Dedifferentiated amniotic fluid mesenchymal stem cell (primary cell): ENCODE data around the gene PSENEN.

ENCODE experiments used
- DNase-seq: peaks from one replicate; pipeline ENCODE4 v3.0.0-alpha.2; 2016; ENCODE audit errors: extremely low spot score

Gene PSENEN

GRCh38 chr19:35773020-35773806 lies 27.8 kb downstream of the PSENEN start:
- no peak for DNase-seq

- DNase-seq: no peak
Observed at GRCh38 chr19:35774274-35775045, 29.0 kb downstream of the PSENEN start.

- DNase-seq: no peak
Observed at GRCh38 chr19:35775046-35775297, 29.5 kb downstream of the PSENEN start.

GRCh38 chr19:35775298-35776101 lies 30.0 kb downstream of the PSENEN start, which contains the start of gene ARHGAP33:
Gene ARHGAP33 (plus strand): TSS chr19:35775564. CDS start chr19:35775659, 95 bp downstream.
- DNase-seq: peak; percentile 97

- no peak for DNase-seq
Observed at GRCh38 chr19:35776102-35776788, 30.8 kb downstream of the PSENEN start.

GRCh38 chr19:35777086-35777841 lies 31.8 kb downstream of the PSENEN start:
- DNase-seq: no peak

- DNase-seq: no peak
Observed at GRCh38 chr19:35777961-35778360, 32.5 kb downstream of the PSENEN start.

GRCh38 chr19:35779033-35779432 lies 33.6 kb downstream of the PSENEN start:
- DNase-seq: no peak

GRCh38 chr19:35780058-35780457 lies 34.6 kb downstream of the PSENEN start:
- DNase-seq: no peak

- no peak for DNase-seq
Observed at GRCh38 chr19:35780717-35781116, 35.3 kb downstream of the PSENEN start.

GRCh38 chr19:35781650-35782049 lies 36.2 kb downstream of the PSENEN start:
- no peak for DNase-seq

GRCh38 chr19:35782589-35782988 lies 37.1 kb downstream of the PSENEN start:
- DNase-seq: no peak

- DNase-seq: no peak
Observed at GRCh38 chr19:35783469-35784434, 38.3 kb downstream of the PSENEN start.

- DNase-seq: no peak
Observed at GRCh38 chr19:35784503-35785338, 39.3 kb downstream of the PSENEN start.

- no peak for DNase-seq
Observed at GRCh38 chr19:35785339-35785627, 39.8 kb downstream of the PSENEN start.

- no peak for DNase-seq
Observed at GRCh38 chr19:35786299-35787160, 41.1 kb downstream of the PSENEN start.

GRCh38 chr19:35787227-35787799 lies 41.9 kb downstream of the PSENEN start:
- DNase-seq: no peak
